Ramos (cell line): ENCODE measurements around the gene SBF2.

Experiments
- in situ Hi-C: fragments of 300-500 bp; cut with MboI; formaldehyde crosslinking; loops from one replicate; pipeline ENCODE4 v1.14.3; 2022; ENCODE audit warnings: low sequenced_read_pairs; ENCODE audit not compliant: unreplicated experiment

SBF2 gene

DNA sequence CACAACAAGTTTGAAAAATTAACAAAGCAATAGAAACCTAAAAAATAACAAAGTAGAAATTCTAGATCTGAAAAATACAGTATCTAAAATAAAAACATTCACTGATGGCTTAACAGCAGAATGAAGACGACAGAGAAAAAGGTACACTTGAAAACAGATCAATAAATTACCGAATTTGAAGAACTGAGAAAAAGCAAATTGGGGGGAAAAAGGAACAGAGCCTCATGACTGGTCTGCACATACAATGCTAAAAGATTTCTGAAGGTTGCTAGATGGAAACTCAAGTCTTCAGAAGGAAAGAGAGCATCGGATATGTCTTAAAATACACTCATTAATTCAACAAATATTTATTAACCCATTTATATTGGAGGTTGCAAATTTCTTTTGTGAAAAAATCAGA is 71.6 kb downstream of the SBF2 start:
- in situ Hi-C loops: no loop called here

DNA sequence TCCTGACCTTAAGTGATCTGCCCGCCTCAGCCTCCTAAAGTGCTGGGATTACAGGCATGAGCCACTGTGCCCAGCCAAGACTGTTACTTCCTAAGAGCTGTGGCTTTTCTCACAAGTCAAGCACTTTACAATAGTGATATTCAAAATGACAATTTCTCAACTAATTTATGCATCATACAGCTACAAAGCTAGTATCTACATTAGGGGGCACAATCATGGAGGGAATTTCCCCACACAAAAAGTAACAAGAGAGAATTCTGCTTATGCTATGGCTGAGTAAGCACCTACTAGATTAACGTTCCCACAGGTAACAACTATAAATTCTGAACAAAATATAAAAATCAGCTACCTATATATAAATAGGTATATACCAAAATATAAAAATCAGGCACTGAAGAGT is 72.7 kb downstream of the SBF2 start:
- in situ Hi-C loops: no loop called here

DNA sequence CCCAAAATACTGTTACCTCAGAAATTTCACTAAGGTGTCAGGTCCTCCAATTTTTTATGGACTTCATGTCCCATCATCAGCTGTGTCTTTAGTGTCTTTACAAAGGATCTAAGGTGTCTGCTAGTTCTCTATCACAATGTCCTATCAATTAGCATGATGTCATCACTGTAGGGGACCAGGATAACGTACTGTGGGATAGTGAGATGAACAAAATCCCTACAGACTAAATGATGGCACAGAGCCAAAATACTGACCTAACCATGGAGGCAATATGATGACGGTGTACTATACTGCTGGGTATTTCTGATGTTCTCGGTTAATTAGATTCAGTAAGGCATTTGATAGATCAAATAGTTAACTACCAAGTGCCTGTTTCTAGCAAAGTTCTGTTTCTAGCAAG is 82.5 kb downstream of the SBF2 start:
- in situ Hi-C loops: no loop called here

DNA sequence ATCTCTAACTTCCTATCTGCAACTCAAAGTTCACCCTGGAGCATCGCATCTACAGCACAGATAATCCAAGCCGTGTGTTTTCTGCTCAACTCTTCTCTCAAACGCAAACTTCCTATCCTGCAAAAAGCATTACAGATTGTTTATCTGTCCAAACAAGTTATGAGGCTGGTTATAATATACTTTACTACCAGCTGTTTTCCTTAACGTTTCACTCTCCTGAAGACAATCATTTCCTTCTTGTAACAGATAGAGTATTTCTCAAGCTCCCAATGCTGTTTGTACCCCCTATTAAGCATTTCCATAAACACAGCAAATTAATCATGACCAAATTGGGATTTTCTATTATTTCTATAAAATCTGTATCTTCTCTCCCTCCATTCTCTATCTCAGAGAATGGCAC is 84.7 kb downstream of the SBF2 start:
- in situ Hi-C loops: loop anchor here (10.0 kb wide), 1 partner anchor 115 kb away; no protein-coding TSS in a partner anchor

DNA sequence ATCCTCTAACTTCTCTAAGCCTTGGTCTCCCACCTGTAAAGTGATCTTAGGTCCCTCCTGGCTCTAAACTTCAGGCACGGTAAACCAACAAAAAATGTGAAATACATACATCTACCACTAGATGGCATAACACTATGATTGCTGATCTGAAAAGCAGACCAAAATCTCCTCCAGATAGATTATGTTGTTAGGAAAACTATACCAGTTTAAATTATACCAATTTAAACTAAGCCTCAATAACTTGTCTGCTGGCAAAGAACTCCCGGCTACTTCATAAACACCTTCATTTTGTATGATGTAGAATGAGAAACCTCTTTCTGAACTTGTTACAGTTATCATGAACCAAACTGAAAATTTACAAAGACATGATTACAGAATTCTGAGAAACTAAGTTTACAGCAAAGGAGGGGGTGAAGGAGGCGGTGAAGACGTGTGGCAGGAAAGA is 85.9 kb downstream of the SBF2 start:
- in situ Hi-C loops: loop anchor here (10.0 kb wide), 1 partner anchor 117 kb away; no protein-coding TSS in a partner anchor

DNA sequence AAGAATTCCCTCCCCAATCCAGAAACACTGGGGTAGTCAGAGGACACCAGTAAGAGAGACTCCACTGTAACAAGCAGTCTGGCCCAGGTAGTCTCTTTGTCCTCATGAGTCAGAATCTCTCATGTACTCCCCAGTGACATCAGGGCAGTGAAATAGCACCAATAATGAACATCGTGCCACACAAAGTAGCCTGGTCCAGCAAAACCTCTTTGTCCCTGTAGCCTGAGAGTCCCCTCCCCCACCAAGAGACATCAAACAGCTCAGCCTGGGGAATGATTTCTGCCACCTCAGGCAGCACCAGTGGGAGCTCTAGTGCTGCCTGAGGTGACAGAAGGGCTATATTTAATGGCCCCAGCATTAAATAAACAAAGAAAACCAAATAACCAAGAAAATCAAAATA is 88.1 kb downstream of the SBF2 start:
- in situ Hi-C loops: loop anchor here (10.0 kb wide), 1 partner anchor 119 kb away; no protein-coding TSS in a partner anchor

DNA sequence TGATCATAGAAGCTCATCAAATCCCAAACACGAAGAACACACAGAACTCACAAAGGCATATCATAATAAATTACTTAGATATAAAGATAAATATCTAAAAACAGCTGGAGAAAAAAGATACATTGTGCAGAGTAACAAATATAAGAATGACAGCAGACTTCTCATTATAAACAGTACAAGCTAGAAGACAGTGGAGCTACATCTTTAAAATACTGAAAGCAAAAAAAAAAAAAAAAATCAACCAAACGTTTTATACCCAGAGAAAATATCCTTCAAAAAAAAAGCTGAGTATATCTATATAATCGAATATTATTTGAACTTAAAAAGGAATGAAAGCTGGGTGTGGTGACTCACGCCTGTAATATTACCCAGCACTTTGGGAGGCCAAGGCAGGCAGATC is 90.0 kb downstream of the SBF2 start:
- in situ Hi-C loops: loop anchor here (10.0 kb wide), 1 partner anchor 121 kb away; no protein-coding TSS in a partner anchor

DNA sequence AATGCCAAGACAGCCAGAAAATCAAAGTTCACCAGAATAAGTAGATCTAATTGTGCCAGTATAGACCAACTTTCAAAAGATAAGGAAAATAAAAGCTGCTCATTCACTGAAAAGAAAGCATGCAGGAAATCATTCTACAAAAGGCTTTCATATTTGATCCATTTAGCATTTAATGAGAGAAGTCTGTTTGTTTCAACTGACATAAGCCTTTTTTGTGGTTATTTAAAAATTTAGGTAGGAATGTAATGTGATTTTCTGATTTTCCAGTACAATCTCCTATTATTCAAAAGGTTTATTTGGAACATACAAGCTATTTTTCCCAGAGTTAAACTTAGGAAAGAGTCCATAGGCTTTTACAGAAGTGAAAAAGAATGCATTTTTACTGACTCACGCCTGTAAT is 92.7 kb downstream of the SBF2 start:
- in situ Hi-C loops: loop anchor here (10.0 kb wide), 1 partner anchor 123 kb away; no protein-coding TSS in a partner anchor

DNA sequence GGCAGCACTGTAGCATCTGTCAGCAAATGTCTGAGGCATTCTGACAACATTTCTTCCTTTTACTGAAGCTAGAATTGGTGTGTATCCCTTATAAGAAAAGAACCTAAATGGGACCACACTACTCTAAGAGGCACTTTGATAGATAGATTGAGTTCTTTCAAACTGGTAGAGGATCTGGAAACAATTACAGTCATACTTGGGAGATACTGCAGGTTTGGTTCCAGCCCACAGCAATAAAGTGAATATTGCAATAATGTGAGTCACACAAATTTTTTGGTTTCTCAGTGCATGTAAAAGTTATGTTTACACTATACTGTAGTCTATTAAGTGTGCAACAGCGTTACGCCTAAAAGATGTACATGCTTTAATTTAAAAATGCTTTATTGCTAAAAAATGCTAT is 96.9 kb downstream of the SBF2 start:
- in situ Hi-C loops: no loop called here

DNA sequence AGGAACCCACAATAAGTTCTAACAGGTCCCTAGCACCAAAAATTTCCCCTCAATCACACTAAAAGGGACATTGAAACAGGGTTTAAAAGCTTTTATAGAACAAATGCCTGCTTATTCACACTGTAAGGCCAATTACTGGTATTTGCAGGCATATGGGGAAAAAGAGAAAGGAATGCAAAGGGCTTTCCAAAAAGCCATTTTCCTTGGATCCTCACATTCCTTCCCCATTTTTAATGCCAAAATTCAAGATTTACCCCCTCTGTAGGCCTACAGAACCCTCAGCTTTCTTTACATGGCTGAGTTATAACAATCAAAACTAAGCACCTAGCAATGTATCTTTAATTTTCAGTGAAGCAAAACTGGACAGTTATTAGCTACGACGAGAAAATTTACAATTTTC is 102.0 kb downstream of the SBF2 start:
- in situ Hi-C loops: no loop called here

DNA sequence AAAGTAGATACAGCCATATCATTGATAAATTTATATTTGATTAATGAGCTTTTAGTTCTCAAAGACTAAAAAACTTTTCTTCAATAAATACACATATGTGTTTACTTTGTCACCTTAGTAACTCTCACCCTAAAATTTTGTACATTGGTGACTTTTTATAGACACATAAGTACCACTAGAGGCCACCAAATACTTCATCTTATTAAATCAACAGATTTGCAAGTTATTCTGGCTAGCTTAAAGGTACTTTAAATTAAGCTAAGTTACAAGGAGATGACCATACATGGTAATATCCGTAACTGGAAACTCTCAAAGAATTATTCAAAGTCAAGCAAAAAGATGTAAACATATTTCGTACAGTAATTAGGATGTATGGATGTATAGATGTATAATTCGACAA is 112.2 kb downstream of the SBF2 start:
- in situ Hi-C loops: no loop called here

DNA sequence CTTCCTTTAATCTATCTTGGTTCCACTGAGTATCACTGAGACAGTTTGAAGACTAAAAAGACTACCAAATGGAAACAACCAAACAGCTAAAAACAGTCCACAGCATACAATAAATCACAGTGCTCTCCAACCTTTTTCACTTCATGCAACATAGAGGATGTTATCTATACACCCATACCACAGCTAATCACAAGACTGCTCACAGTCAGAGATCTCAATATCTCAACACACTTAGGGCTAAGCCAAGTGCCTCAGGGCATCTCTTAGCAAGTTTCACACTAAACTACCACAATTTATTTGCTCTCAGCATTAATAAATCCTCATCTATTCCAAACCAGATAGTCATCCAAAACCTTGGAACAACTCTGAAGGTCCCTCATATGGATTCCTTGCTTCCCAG is 129.4 kb downstream of the SBF2 start:
- in situ Hi-C loops: no loop called here

DNA sequence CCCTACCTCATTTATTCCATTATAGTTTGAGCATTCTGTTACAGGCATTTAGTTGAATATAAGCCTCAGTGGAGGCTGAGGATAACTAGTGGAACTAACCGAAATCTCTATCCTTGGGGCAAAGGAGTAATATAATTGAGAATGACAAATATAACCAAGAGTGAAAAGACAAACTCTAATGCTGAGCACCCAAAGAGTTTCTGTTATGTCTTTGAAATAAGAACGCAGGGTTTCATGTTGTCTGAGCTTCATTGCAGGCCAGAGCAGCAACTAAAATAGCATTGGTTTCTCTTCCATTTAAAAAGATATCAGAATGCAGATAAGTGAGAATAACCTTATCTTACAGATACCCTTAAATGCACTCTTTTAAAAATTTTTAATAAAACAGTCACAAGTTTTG is 131.8 kb downstream of the SBF2 start:
- in situ Hi-C loops: no loop called here

DNA sequence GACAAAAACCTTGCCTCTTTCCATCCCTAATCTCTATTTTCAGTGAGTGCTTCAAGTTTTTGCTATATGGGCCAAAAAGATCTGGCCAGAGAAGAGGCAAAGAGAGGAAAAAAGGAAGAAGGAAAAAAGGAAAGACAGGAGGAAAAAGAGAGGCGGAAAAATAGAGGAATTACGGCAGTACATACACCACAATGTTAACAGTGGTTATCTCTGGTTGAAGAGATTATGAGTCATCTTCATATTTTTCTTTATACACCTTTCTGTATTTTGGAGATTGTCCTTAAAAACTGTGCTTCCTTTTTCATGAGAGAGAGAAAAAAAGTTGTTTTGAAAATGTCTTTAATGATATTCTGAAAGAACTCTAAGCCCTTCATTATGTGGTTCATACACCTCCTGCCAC is 133.7 kb downstream of the SBF2 start:
- in situ Hi-C loops: no loop called here

DNA sequence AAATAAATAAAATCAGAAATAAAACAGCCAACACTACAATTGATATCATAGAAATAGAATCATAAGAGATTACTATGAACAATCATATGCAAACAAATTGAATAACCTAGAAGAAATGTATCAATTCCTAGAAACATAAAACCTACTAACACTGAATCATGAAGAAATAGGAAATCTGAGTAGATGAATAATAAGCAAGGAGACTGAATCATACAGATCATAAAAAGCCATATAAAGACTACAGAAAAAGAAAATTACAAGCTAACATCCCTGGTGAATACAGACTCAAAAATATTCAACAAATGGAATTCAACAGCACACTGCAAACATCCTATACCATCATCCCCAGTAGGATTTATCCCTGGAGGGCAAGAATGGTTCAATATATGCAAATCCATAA is 135.6 kb downstream of the SBF2 start:
- in situ Hi-C loops: no loop called here

DNA sequence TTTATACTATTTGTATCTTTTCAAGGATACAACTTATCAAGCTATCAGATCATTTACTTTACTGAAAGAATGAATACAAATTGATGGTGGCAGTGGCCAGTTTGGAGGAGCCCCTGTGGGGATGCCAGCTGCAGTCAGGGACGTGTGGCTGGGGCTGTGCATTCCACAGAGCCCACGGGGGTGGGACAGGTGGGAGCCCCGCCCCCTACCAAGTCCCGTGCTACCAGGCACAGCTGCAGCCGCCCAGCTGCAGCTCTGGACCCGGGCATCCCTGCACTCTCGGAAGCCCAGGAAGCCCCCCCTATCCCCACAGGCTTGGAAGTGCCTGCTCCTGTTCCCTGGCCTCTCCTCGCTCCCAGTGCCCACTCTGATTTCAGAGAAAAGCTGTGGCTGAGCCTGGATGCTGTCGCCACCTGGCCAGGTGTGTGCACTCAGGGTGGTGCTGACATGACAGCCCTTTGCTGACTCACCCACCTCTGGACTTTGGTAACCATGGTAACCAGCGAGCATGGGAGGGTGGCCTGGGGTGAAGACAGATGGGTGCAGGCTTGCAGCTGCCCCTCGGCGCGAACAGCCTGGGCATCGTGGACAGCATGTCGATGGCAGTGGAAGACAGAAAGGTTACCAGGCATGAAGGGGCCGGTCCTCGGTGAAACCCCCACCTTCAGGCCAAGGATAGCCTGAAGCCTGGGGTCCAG is 138.1 kb downstream of the SBF2 start:
- in situ Hi-C loops: no loop called here

DNA sequence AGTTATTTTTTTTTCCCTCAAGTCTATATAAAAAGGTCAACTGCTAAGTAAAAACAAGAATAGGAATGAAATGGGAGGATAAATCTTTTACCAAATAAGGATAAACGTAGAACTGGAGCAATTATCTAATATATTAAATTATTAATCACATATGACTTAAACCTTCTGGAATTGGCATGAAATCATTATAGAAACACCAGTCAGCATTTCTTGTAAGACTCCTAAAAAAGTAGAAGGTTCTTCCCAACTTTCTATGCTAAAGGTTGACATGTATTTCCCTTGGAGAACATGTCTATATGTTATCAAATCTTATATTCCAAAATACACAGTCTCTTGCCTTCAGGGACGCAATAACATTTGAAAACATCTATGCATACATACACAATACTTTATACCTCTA is 143.2 kb downstream of the SBF2 start:
- in situ Hi-C loops: no loop called here

DNA sequence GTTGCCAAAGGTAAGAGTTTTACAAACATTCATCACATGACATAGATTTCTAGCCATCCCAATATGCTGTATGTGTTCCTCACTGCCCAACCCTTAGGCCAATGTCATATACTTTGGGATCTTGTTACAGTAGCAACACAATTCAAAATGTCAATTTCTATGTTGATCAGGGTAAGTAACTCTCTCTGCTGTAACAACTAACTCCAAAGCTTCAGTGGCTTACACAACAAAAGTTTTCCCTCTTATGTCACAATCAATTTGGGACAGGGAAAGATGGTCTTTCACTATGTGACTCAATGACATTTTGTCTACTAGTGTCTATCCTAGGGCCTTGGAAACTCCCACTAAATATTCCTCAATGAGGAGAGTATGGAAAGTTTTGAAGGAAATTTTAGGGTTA is 144.5 kb downstream of the SBF2 start:
- in situ Hi-C loops: no loop called here

DNA sequence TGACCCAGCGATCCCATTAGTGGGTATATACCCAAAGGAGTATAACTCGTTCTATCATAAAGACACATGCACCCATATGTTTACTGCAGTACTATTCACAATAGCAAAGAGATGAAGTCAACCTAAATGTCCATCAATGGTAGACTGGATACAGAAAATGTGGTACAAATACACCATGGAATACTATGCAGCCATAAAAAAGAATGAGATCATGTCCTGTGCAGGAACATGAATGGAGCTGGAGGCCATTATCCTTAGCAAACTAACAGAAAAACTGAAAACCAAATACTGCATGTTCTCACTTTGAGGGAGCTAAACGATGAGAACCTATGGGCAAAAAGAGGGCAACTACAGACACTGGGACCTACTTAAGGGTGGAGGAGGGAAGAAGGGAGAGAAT is 146.8 kb downstream of the SBF2 start:
- in situ Hi-C loops: no loop called here

DNA sequence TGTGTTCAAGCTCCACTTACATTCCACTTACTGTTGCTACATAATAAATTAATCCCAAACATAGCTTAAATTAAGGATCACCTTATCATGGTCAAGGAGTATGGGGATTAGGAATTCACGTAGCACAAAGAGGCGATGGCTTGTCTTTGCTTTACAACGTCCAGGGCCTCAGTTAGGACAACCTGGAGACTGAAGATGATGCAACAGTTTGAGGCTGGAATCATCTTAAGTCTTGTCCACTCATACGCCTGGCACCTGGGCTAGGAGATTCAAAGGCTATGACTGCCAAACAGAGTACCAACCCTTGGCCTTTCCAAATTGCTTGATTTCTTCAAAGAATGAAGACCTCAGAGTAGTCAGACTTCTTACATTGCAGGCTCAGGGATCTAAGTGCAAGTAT is 149.1 kb downstream of the SBF2 start:
- in situ Hi-C loops: no loop called here

DNA sequence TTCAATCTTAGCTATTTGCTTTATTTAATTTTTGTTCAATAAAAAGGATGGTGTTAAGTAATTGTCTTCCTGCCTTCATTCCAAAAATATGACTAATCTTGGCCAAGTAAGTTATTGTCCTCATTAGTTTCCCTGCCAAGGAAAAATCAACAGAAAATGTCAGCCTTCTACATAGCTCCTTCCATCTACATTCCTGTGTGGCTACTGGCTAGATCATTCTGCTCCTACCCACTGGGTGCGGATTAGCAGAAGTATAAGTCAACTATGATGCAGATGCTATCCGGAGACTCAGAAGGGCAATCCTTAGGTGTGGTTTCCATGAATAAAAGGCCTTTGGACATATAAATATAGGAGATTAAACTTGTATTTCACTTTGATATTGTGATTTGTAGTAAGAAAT is 154.4 kb downstream of the SBF2 start:
- in situ Hi-C loops: no loop called here

DNA sequence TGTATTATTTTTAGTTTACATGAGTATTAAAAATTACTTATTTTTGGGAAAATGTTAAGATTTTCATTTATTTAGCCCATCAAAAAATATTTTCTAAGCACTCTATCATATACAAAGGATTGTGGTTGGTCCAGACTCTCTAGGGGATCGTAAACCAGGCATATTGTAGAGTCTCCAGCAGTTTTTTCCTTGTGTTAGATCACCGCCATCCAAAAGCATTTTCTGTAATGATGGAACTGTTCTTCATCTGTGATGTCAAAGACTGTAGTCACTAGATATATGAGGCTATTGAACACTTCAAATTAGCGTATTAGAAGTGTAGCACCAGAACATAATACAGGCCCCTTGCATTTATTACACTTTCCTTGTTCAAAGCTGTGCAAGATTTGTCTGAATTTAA is 154.9 kb downstream of the SBF2 start:
- in situ Hi-C loops: no loop called here
